Measurements from ENCODE around the gene FRMD4B. TPM values are rescaled to one million over a fixed set of nuclear protein-coding genes. Genes with fewer than 3 reads are reported as not detected.

FRMD4B gene
- total RNA-seq, 4 donors from 2014 or later, result 34.9 to 70.0 (median 38.5) TPM

- TF ChIP-seq CTCF (IDR thresholded peaks at IDR 0.05; ENCODE audit: low read depth), result no peak
These were observed 2.4 kb upstream of the FRMD4B start for GRCh38 chr3:69388241-69388640.

- no peak for TF ChIP-seq CTCF (IDR thresholded peaks at IDR 0.05; ENCODE audit: low read depth)
These were observed 883 bp upstream of the FRMD4B start for GRCh38 chr3:69386556-69387385.

- TF ChIP-seq CTCF (IDR thresholded peaks at IDR 0.05; ENCODE audit: low read depth), result no peak
These were observed 665 bp downstream of the FRMD4B start for GRCh38 chr3:69385123-69385722.

- no peak for TF ChIP-seq CTCF (IDR thresholded peaks at IDR 0.05; ENCODE audit: low read depth)
These were observed 1.6 kb downstream of the FRMD4B start for GRCh38 chr3:69384326-69384725.

GRCh38 chr3:69379661-69380060 lies 6.2 kb downstream of the FRMD4B start:
- TF ChIP-seq CTCF (IDR thresholded peaks at IDR 0.05; ENCODE audit: low read depth), result no peak

GRCh38 chr3:69378112-69378802 lies 7.6 kb downstream of the FRMD4B start:
- TF ChIP-seq CTCF (IDR thresholded peaks at IDR 0.05; ENCODE audit: low read depth), result no peak

GRCh38 chr3:69377262-69377661 lies 8.6 kb downstream of the FRMD4B start:
- no peak for TF ChIP-seq CTCF (IDR thresholded peaks at IDR 0.05; ENCODE audit: low read depth)

Data from subcutaneous adipose tissue (tissue), 4 donors.